ENCODE results near the gene GALNT2. TPM values are rescaled to one million over a fixed set of nuclear protein-coding genes. Genes with fewer than 3 reads are reported as not detected.

GALNT2 gene
- total and polyA plus RNA-seq, 2 donors (not counting 1 experiment from before 2014, with no cell fraction given) = 19.0 to 184 TPM

GRCh38 chr1:230145505-230145899 lies 78.5 kb downstream of the GALNT2 start:
- Mint-ChIP-seq H3K4me1 (peaks cover 87% of the 10 kb centered on the region), H3K9me3 (ENCODE audit: insufficient read depth) (no peaks in the 10 kb centered on the region), H3K27me3 (no peaks in the 10 kb centered on the region), H3K27ac (peak overlapping the region; percentile 98), H3K4me3 (peak overlapping the region; percentile 91)
- 7% methylated on average over 5 of the region's 8 CpGs for WGBS (ENCODE audit: insufficient coverage)
- H3K27me3 ChIP-seq (replicated peaks in 1 of 4; ENCODE audit: control extremely low read depth in 1 of 4, control insufficient read depth in 3 of 4, insufficient read depth in 4 of 4, low read length in 3 of 4) = no peaks in the 10 kb centered on the region
- ATAC-seq (ENCODE audit: low read depth) (no peak), DNase-seq (peak; percentile 68)
- peaks cover 58 to 64% of the 10 kb centered on the region in 2 donors for H3K4me1 ChIP-seq (ENCODE audit: control insufficient read depth in 2 of 2, insufficient read depth in 2 of 2, low read length in 2 of 2)
- peak overlapping the region; percentile 78 to 94 for H3K27ac ChIP-seq (ENCODE audit: low read length in 2 of 2)
- no peaks in the 10 kb centered on the region for H4K20me1 ChIP-seq (ENCODE audit: control insufficient read depth, insufficient read depth, low read length, poor library complexity, severe bottlenecking)
- peak overlapping the region; percentile 79 for H3K4me2 ChIP-seq (replicated peaks; ENCODE audit: low read depth, low read length, poor library complexity, severe bottlenecking)
- H3K9ac ChIP-seq (ENCODE audit: low read length) = peak overlapping the region; percentile 70
- intact Hi-C loops (cut with micrococcal nuclease) = loop anchor here (5.0 kb wide), 1 partner anchor 33 kb away; no protein-coding TSS in a partner anchor
- peak overlapping the region in 4 of 5 experiments; percentile 14 to 62 (median 50) for H3K4me3 ChIP-seq (ENCODE audit: control extremely low read depth in 1 of 5, extremely low read depth in 1 of 5, insufficient read depth in 1 of 5, low read depth in 2 of 5, low read length in 4 of 5)
- TF ChIP-seq CTCF (IDR thresholded peaks at IDR 0.05) (no peak), EZH2 (IDR thresholded peaks at IDR 0.05; ENCODE audit: borderline replicate concordance, insufficient read depth, low read depth, low read length, poor library complexity, severe bottlenecking) (no peak)
- peak overlapping the region; percentile 75 for H2AFZ ChIP-seq (ENCODE audit: insufficient read depth, low read depth, low read length, poor library complexity, severe bottlenecking)
- no peaks in the 10 kb centered on the region for H3K9me3 ChIP-seq (ENCODE audit: control extremely low read depth in 1 of 3, control insufficient read depth in 2 of 3, insufficient read depth in 1 of 3, low read length in 2 of 3)
- H3K36me3 ChIP-seq (replicated peaks in 1 of 2; ENCODE audit: control extremely low read depth in 1 of 2, control insufficient read depth in 1 of 2, extremely low read depth in 1 of 2, insufficient read depth in 2 of 2, low read length in 1 of 2) = no peaks in the 10 kb centered on the region
- H3K79me2 ChIP-seq (ENCODE audit: control insufficient read depth, insufficient read depth, low read length) = peaks cover 63% of the 10 kb centered on the region
- POLR2A ChIA-PET = interaction anchor here (3.1 kb wide), 1 partner anchor 21 kb away, joined by 18 read pairs; no protein-coding TSS in a partner anchor
- CTCF ChIA-PET = interaction anchor here (0.6 to 2.6 kb wide), 8 partner anchors 15 to 484 kb away, joined by 3 to 8 read pairs (median 4); no protein-coding TSS in a partner anchor

- TF ChIP-seq CTCF (IDR thresholded peaks at IDR 0.05) = no peak
- no peak for TF ChIP-seq EZH2 (IDR thresholded peaks at IDR 0.05; ENCODE audit: borderline replicate concordance, insufficient read depth, low read depth, low read length, poor library complexity, severe bottlenecking)
- Histone ChIP-seq H3K36me3 (replicated peaks in 1 of 2; ENCODE audit: control extremely low read depth in 1 of 2, control insufficient read depth in 1 of 2, extremely low read depth in 1 of 2, insufficient read depth in 2 of 2, low read length in 1 of 2) (no peaks in the 10 kb centered on the region), H3K27me3 (replicated peaks in 1 of 4; ENCODE audit: control extremely low read depth in 1 of 4, control insufficient read depth in 3 of 4, insufficient read depth in 4 of 4, low read length in 3 of 4) (no peaks in the 10 kb centered on the region), H3K4me1 (ENCODE audit: control insufficient read depth in 2 of 2, insufficient read depth in 2 of 2, low read length in 2 of 2) (peaks cover 63 to 70% of the 10 kb centered on the region in 2 donors), H3K79me2 (ENCODE audit: control insufficient read depth, insufficient read depth, low read length) (peaks cover 63% of the 10 kb centered on the region), H4K20me1 (ENCODE audit: control insufficient read depth, insufficient read depth, low read length, poor library complexity, severe bottlenecking) (no peaks in the 10 kb centered on the region), H3K9me3 (ENCODE audit: control extremely low read depth in 1 of 3, control insufficient read depth in 2 of 3, insufficient read depth in 1 of 3, low read length in 2 of 3) (no peaks in the 10 kb centered on the region), H3K4me3 (ENCODE audit: control extremely low read depth in 1 of 5, extremely low read depth in 1 of 5, insufficient read depth in 1 of 5, low read depth in 2 of 5, low read length in 4 of 5) (peak overlapping the region; percentile 14 to 62 (median 48)), H3K4me2 (replicated peaks; ENCODE audit: low read depth, low read length, poor library complexity, severe bottlenecking) (peak overlapping the region; percentile 79), H2AFZ (ENCODE audit: insufficient read depth, low read depth, low read length, poor library complexity, severe bottlenecking) (peak overlapping the region; percentile 75), H3K27ac (ENCODE audit: low read length in 2 of 2) (peak overlapping the region; percentile 78 to 94), H3K9ac (ENCODE audit: low read length) (peak overlapping the region; percentile 70)
- POLR2A ChIA-PET = interaction anchor here (0.7 to 3.1 kb wide), 3 partner anchors 22 to 114 kb away, joined by 4 to 18 read pairs (median 5); no protein-coding TSS in a partner anchor
- no CpG with 5 or more reads among the region's 7 CpGs for WGBS (ENCODE audit: insufficient coverage)
- DNase-seq (peak; percentile 76), ATAC-seq (ENCODE audit: low read depth) (peak; percentile 37)
- Mint-ChIP-seq H3K9me3 (ENCODE audit: insufficient read depth) (no peaks in the 10 kb centered on the region), H3K4me3 (peak overlapping the region; percentile 91), H3K27me3 (no peaks in the 10 kb centered on the region), H3K27ac (peak overlapping the region; percentile 98), H3K4me1 (peaks cover 89% of the 10 kb centered on the region)
- CTCF ChIA-PET = interaction anchor here (0.6 to 2.6 kb wide), 9 partner anchors 16 to 485 kb away, joined by 3 to 8 read pairs (median 4); no protein-coding TSS in a partner anchor
- intact Hi-C loops (cut with micrococcal nuclease) = loop anchor here (1.0 to 5.0 kb wide), 2 partner anchors 23 to 34 kb away; no protein-coding TSS in a partner anchor
These were observed 79.0 kb downstream of the GALNT2 start for GRCh38 chr1:230145953-230146476.
